Stimulated activated naive CD4-positive, alpha-beta T cell (primary cell): ENCODE results near the gene HES2.
"Not testable (repeated sequence)": the region's sequence is repeated elsewhere in the genome, so short reads cannot be mapped to it uniquely, and the experiment has no call there.

ENCODE experiments used
- DNase-seq, 6 experiments: peaks; one replicate each; lab custom pipeline; 2025; lab: John Stamatoyannopoulos, UW

Gene HES2

GRCh38 chr1:6389971-6390370 lies 29.7 kb downstream of the HES2 start:
- no peak for DNase-seq

GRCh38 chr1:6386371-6386949 lies 33.3 kb downstream of the HES2 start:
- DNase-seq = no peak

- no peak for DNase-seq
These were observed 34.1 kb downstream of the HES2 start for GRCh38 chr1:6385488-6386191.

GRCh38 chr1:6384962-6385361 lies 34.8 kb downstream of the HES2 start:
- DNase-seq = no peak

GRCh38 chr1:6384135-6384534 lies 35.6 kb downstream of the HES2 start:
- DNase-seq = no peak

GRCh38 chr1:6380037-6380436 lies 39.7 kb downstream of the HES2 start:
- no peak for DNase-seq

GRCh38 chr1:6378096-6378746 lies 41.5 kb downstream of the HES2 start:
- no peak for DNase-seq

GRCh38 chr1:6373961-6374720 lies 45.6 kb downstream of the HES2 start:
- no peak for DNase-seq

GRCh38 chr1:6372236-6372635 lies 47.5 kb downstream of the HES2 start:
- not testable (repeated sequence) for DNase-seq

GRCh38 chr1:6370006-6370405 lies 49.7 kb downstream of the HES2 start:
- DNase-seq = no peak

- no peak for DNase-seq
These were observed 52.2 kb downstream of the HES2 start for GRCh38 chr1:6367381-6368012.

- DNase-seq = peak; percentile 30 to 83 (median 62)
These were observed 54.7 kb downstream of the HES2 start for GRCh38 chr1:6365047-6365446.

- peak in 2 of 6 experiments; percentile 14 to 33 for DNase-seq
These were observed 56.4 kb downstream of the HES2 start for GRCh38 chr1:6363085-6363884.
